HepG2 (cell line): ENCODE measurements around the gene SEC14L5. TPM values are rescaled to one million over a fixed set of nuclear protein-coding genes. Genes with fewer than 3 reads are reported as not detected.

Source experiments
- NFE2L1 ChIP-seq: sonication (generic); formaldehyde crosslinking; IDR thresholded peaks from 2 replicates; pipeline ENCODE4 v1.4.0; 2020; ENCODE audit warnings: missing genetic modification reagents, mild to moderate bottlenecking, borderline replicate concordance
- REPIN1 ChIP-seq: sonication (generic); formaldehyde crosslinking; IDR thresholded peaks from 2 replicates; pipeline ENCODE4 v1.8.0; 2022; ENCODE audit warnings: missing genetic modification reagents, low read depth, mild to moderate bottlenecking, borderline replicate concordance
- SMAD1 ChIP-seq: sonication (generic); formaldehyde crosslinking; IDR thresholded peaks from 2 replicates; pipeline ENCODE4 v1.4.0; 2020; ENCODE audit warnings: missing genetic modification reagents, low read depth, mild to moderate bottlenecking, borderline replicate concordance
- SOX5 ChIP-seq: IDR thresholded peaks from 2 replicates; pipeline ENCODE4 v1.6.1; 2016; ENCODE audit warnings: borderline replicate concordance
- TBP ChIP-seq: sonication (generic); formaldehyde crosslinking; IDR thresholded peaks from 2 replicates; pipeline ENCODE4 v1.5.0; 2020; ENCODE audit warnings: missing genetic modification reagents
- ZNF331 ChIP-seq: sonication (generic); formaldehyde crosslinking; IDR thresholded peaks from 2 replicates; pipeline ENCODE4 v1.4.0; 2020; ENCODE audit warnings: missing genetic modification reagents
- ZNF34 ChIP-seq: sonication (generic); formaldehyde crosslinking; IDR thresholded peaks from 2 replicates; pipeline ENCODE4 v1.4.0; 2020; ENCODE audit warnings: mild to moderate bottlenecking, missing genetic modification reagents, borderline replicate concordance
- ZNF350 ChIP-seq: sonication (generic); formaldehyde crosslinking; IDR thresholded peaks from 2 replicates; pipeline ENCODE4 v1.4.0; 2020; ENCODE audit warnings: mild to moderate bottlenecking, low read depth, missing genetic modification reagents, borderline replicate concordance
- ZNF543 ChIP-seq: sonication (generic); formaldehyde crosslinking; IDR thresholded peaks from 2 replicates; pipeline ENCODE4 v1.4.0; 2020; ENCODE audit warnings: mild to moderate bottlenecking, missing genetic modification reagents
- ZNF660 ChIP-seq: sonication (generic); formaldehyde crosslinking; IDR thresholded peaks from 2 replicates; pipeline ENCODE4 v1.5.1; 2020; ENCODE audit warnings: mild to moderate bottlenecking, low read depth, missing genetic modification reagents, borderline replicate concordance
- ZNF709 ChIP-seq: sonication (generic); formaldehyde crosslinking; IDR thresholded peaks from 2 replicates; pipeline ENCODE4 v1.5.0; 2020; ENCODE audit warnings: mild to moderate bottlenecking, missing genetic modification reagents
- ZNF782 ChIP-seq: sonication (generic); formaldehyde crosslinking; IDR thresholded peaks from 2 replicates; pipeline ENCODE4 v1.4.0; 2020; ENCODE audit warnings: missing genetic modification reagents, mild to moderate bottlenecking, borderline replicate concordance
- ZSCAN30 ChIP-seq: sonication (generic); formaldehyde crosslinking; IDR thresholded peaks from 2 replicates; pipeline ENCODE4 v1.5.0; 2020; ENCODE audit warnings: mild to moderate bottlenecking, missing genetic modification reagents
- polyA plus RNA-seq, 8 experiments: library from polyadenylated mRNA; depleted of rRNA in 3 of 8; stranded (reverse) in 7 of 8; unstranded in 1 of 8; fragments of >200 nt; fragmentation: Illumina TruSeq in 4 of 8; extraction: Trizol in 4 of 8; gene quantifications; 2 replicates each; pipeline versions ENCODE4 v1.2.1 to v1.2.3, GENCODE V29; 2011 to 2016; ENCODE audit warnings: low read depth in 4 of 8, missing spikeins in 1 of 8, mixed read lengths in 1 of 8; ENCODE audit not compliant: insufficient read depth in 1 of 8
- total RNA-seq, 5 experiments: library from RNA; depleted of rRNA; stranded (reverse); fragments of >200 nt; fragmentation: Illumina TruSeq; extraction: Trizol; gene quantifications; 2 replicates each; pipeline ENCODE4 v1.2.3, GENCODE V29; 2016; ENCODE audit warnings: low read depth in 1 of 5
- TF ChIP-seq, protein P1 (sequence below): sonication (generic); formaldehyde crosslinking; IDR thresholded peaks from 2 replicates; pipeline ENCODE4 v1.4.0; 2020; ENCODE audit warnings: mild to moderate bottlenecking, missing genetic modification reagents
- TF ChIP-seq, protein P2 (sequence below): IDR thresholded peaks from 2 replicates; pipeline ENCODE4 v1.6.1; 2016
- TF ChIP-seq, protein P3 (sequence below): sonication (generic); formaldehyde crosslinking; IDR thresholded peaks from 2 replicates; pipeline ENCODE4 v1.4.0; 2020; ENCODE audit warnings: missing genetic modification reagents

Gene SEC14L5
- total and polyA plus RNA-seq, 2 of the 13 experiments (the other 11 are each of a cell fraction or from before 2014, with no cell fraction given), result 0.40 to 0.42 TPM

DNA sequence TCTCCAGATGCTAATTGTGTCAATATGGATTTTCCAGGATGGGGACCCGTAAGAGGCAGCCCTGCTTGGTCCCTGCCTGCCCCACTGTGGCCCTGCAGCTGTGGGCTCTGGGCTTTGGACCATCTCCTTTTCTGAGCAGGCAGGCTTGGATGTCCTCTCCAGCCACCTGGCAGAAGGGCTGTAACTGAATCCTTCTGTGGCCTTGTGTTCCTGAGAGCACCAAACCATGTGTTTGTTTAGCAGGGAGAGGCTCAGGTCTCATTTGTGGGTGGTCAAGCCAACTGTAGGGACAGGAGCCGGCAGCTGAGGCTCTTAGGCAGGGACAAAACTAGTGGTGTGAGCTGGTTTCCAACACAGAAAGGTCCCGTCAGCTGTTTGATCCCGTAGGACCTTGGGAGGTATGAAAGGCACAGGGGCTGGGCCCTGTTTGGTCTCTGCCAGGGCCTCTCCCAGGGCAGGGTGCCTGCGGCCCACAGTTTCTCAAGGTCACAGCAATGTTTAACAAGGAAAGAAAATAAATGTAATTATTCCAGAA, 18.5 kb downstream of the SEC14L5 start (continued):
- TF ChIP-seq, protein P1, sequence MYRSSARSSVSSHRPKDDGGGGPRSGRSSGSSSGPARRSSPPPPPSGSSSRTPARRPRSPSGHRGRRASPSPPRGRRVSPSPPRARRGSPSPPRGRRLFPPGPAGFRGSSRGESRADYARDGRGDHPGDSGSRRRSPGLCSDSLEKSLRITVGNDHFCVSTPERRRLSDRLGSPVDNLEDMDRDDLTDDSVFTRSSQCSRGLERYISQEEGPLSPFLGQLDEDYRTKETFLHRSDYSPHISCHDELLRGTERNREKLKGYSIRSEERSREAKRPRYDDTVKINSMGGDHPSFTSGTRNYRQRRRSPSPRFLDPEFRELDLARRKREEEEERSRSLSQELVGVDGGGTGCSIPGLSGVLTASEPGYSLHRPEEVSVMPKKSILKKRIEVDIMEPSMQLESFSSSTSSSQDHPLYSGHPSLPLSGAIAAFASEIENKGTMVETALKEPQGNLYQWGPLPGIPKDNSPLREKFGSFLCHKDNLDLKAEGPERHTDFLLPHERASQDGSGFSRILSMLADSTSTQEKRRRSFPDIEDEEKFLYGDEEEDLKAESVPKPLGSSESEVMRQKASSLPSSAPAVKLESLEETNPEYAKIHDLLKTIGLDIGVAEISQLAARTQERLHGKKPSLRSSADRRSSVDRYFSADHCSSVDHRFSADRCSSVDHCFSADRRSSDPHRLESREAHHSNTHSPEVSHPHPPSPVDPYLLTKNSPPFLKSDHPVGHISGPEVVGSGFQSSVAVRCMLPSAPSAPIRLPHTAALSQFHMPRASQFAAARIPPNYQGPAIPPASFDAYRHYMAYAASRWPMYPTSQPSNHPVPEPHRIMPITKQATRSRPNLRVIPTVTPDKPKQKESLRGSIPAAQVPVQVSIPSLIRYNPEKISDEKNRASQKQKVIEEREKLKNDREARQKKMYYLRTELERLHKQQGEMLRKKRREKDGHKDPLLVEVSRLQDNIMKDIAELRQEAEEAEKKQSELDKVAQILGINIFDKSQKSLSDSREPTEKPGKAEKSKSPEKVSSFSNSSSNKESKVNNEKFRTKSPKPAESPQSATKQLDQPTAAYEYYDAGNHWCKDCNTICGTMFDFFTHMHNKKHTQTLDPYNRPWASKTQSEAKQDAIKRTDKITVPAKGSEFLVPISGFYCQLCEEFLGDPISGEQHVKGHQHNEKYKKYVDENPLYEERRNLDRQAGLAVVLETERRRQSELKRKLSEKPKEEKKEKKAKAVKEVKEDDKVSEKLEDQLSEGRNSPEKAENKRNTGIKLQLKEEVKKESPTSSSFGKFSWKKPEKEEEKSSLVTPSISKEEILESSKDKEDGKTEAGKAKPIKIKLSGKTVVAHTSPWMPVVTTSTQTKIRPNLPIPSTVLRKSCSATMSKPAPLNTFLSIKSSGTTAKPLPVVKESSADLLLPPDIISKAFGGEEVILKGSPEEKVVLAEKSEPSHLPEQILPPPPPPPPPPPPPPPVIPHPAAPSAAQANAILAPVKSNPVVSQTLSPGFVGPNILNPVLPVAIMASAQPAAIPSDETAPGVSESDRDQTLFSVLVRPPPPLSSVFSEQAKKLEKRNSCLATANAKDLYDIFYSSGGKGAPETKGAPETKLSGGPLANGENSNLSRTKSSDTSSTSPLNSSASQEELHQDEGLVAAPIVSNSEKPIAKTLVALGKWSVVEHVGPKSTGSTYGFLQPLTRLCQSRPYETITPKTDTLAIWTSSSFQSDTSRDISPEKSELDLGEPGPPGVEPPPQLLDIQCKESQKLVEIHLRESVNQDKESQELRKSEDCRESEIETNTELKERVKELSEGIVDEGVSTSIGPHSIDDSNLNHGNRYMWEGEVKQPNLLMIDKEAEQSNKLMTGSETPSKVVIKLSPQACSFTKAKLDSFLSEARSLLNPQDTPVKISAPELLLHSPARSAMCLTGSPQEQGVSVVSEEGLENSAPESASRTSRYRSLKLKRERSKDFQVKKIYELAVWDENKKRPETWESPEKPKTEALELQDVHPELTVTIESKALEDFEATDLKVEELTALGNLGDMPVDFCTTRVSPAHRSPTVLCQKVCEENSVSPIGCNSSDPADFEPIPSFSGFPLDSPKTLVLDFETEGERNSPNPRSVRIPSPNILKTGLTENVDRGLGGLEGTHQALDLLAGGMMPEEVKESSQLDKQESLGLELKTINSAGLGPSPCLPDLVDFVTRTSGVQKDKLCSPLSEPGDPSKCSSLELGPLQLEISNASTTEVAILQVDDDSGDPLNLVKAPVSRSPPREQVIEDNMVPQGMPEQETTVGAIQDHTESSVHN (CRISPR knock-in tag), result no peak
- TF ChIP-seq NFE2L1 (CRISPR knock-in tag), result no peak
- TF ChIP-seq, protein P2, sequence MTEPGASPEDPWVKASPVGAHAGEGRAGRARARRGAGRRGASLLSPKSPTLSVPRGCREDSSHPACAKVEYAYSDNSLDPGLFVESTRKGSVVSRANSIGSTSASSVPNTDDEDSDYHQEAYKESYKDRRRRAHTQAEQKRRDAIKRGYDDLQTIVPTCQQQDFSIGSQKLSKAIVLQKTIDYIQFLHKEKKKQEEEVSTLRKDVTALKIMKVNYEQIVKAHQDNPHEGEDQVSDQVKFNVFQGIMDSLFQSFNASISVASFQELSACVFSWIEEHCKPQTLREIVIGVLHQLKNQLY (CRISPR knock-in tag), result no peak
- peak; percentile 89; the same call in 1 of the 2 replicates for TF ChIP-seq ZNF782
- 0 out of 2 replicates have a peak, but pooled peaks have one; percentile 33 for TF ChIP-seq SMAD1 (CRISPR knock-in tag)
- 0 out of 2 replicates have a peak, but pooled peaks have one; percentile 46 for TF ChIP-seq ZNF543 (CRISPR knock-in tag)
- TF ChIP-seq ZNF350 (CRISPR knock-in tag), result peak; percentile 72
- TF ChIP-seq ZNF709 (CRISPR knock-in tag), result no peak
- TF ChIP-seq ZSCAN30 (CRISPR knock-in tag), result no peak
- no peak for TF ChIP-seq ZNF660 (CRISPR knock-in tag)
- no peak for TF ChIP-seq TBP (CRISPR knock-in tag)
- 0 out of 2 replicates have a peak, but pooled peaks have one; percentile 62 for TF ChIP-seq ZNF34 (CRISPR knock-in tag)
- peak; percentile 62; the same call in 1 of the 2 replicates for TF ChIP-seq REPIN1 (CRISPR knock-in tag)
- TF ChIP-seq, protein P3, sequence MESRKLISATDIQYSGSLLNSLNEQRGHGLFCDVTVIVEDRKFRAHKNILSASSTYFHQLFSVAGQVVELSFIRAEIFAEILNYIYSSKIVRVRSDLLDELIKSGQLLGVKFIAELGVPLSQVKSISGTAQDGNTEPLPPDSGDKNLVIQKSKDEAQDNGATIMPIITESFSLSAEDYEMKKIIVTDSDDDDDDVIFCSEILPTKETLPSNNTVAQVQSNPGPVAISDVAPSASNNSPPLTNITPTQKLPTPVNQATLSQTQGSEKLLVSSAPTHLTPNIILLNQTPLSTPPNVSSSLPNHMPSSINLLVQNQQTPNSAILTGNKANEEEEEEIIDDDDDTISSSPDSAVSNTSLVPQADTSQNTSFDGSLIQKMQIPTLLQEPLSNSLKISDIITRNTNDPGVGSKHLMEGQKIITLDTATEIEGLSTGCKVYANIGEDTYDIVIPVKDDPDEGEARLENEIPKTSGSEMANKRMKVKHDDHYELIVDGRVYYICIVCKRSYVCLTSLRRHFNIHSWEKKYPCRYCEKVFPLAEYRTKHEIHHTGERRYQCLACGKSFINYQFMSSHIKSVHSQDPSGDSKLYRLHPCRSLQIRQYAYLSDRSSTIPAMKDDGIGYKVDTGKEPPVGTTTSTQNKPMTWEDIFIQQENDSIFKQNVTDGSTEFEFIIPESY (CRISPR knock-in tag), result no peak
- TF ChIP-seq ZNF331, result peak; percentile 26; the same call in 1 of the 2 replicates
- TF ChIP-seq SOX5 (CRISPR knock-in tag), result peak; percentile 32; the same call in 1 of the 2 replicates
